Stimulated activated naive CD8-positive, alpha-beta T cell treated with anti-CD3 and anti-CD28 coated beads, Interleukin-15, Interleukin-2, amounts not matched to agents 100 ng/mL and 50 ng/mL, for 24 hours (primary cell): Measurements from ENCODE around the gene FAM13A.

Experiments
- H3K27ac Mint-ChIP-seq: one replicate; pipeline ENCODE4 v1.8.0; 2021; ENCODE audit warnings: mild to moderate bottlenecking, mixed read lengths
- H3K27me3 Mint-ChIP-seq: one replicate; pipeline ENCODE4 v1.8.0; 2021; ENCODE audit warnings: mixed read lengths
- H3K36me3 Mint-ChIP-seq: one replicate; pipeline ENCODE4 v1.8.0; 2021; ENCODE audit warnings: low read depth, mixed read lengths
- H3K4me1 Mint-ChIP-seq: one replicate; pipeline ENCODE4 v1.8.0; 2021; ENCODE audit warnings: low read depth, mixed read lengths
- H3K4me3 Mint-ChIP-seq: one replicate; pipeline ENCODE4 v1.8.0; 2021; ENCODE audit warnings: mild to moderate bottlenecking, mixed read lengths
- H3K9me3 Mint-ChIP-seq: one replicate; pipeline ENCODE4 v1.8.0; 2021; ENCODE audit warnings: mixed read lengths

The FAM13A gene

DNA sequence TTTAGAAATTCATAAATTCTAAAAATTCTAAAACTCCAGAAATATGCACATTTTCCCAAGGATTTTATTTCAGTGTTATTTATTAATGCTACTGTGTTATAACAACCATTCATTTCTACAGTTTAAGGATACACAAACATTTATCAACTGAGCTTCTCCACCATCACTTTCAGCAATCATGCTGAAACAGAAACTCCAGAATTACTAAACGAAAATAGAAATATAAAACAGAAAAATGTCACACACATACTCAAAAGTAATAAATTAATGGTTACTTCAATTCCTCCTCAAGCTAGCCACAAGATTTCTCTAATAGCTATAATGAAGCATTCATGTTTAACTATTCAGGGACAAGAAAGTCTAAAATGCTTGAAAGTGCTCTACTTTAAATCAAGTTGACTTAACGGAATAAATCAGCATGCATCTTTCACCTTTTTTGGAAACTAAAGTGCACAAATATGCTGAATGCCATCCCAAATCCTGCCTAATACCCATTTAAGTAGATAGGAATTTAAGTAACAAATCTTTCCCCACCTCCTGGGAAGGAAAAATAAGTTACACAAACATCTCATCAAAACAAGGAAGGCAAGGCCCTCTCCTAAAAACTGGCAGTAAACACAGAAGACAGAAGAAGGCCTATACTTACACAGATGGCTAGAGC is 563 bp downstream of the FAM13A start:
- Mint-ChIP-seq H3K4me3 (peak overlapping the region; percentile 47), H3K36me3 (no peaks in the 10 kb centered on the region), H3K9me3 (peaks cover 4% of the 10 kb centered on the region), H3K4me1 (peaks cover 17% of the 10 kb centered on the region), H3K27me3 (no peaks in the 10 kb centered on the region), H3K27ac (no peak overlapping the region)

GRCh38 chr4:89055157-89056080 is 1.6 kb downstream of the FAM13A start:
- Mint-ChIP-seq H3K27me3 (no peaks in the 10 kb centered on the region), H3K4me1 (peaks cover 17% of the 10 kb centered on the region), H3K4me3 (no peak overlapping the region), H3K36me3 (no peaks in the 10 kb centered on the region), H3K9me3 (peaks cover 3% of the 10 kb centered on the region), H3K27ac (no peak overlapping the region)

- H3K27me3 Mint-ChIP-seq = no peaks in the 10 kb centered on the region
- peaks cover 17% of the 10 kb centered on the region for H3K4me1 Mint-ChIP-seq
- H3K4me3 Mint-ChIP-seq = no peak overlapping the region
- H3K36me3 Mint-ChIP-seq = no peaks in the 10 kb centered on the region
- peaks cover 3% of the 10 kb centered on the region for H3K9me3 Mint-ChIP-seq
- no peak overlapping the region for H3K27ac Mint-ChIP-seq
These were observed 2.4 kb downstream of the FAM13A start for GRCh38 chr4:89054627-89055026.

GRCh38 chr4:89049853-89050252 is 7.1 kb downstream of the FAM13A start:
- Mint-ChIP-seq H3K27ac (no peak overlapping the region), H3K4me1 (no peaks in the 10 kb centered on the region), H3K4me3 (no peak overlapping the region), H3K27me3 (no peaks in the 10 kb centered on the region), H3K36me3 (no peaks in the 10 kb centered on the region), H3K9me3 (no peaks in the 10 kb centered on the region)

- H3K4me1 Mint-ChIP-seq = no peaks in the 10 kb centered on the region
- no peaks in the 10 kb centered on the region for H3K9me3 Mint-ChIP-seq
- peaks cover 3% of the 10 kb centered on the region for H3K27me3 Mint-ChIP-seq
- H3K4me3 Mint-ChIP-seq = no peak overlapping the region
- H3K27ac Mint-ChIP-seq = no peak overlapping the region
- H3K36me3 Mint-ChIP-seq = no peaks in the 10 kb centered on the region
These were observed 7.9 kb downstream of the FAM13A start for GRCh38 chr4:89048906-89049601.

DNA sequence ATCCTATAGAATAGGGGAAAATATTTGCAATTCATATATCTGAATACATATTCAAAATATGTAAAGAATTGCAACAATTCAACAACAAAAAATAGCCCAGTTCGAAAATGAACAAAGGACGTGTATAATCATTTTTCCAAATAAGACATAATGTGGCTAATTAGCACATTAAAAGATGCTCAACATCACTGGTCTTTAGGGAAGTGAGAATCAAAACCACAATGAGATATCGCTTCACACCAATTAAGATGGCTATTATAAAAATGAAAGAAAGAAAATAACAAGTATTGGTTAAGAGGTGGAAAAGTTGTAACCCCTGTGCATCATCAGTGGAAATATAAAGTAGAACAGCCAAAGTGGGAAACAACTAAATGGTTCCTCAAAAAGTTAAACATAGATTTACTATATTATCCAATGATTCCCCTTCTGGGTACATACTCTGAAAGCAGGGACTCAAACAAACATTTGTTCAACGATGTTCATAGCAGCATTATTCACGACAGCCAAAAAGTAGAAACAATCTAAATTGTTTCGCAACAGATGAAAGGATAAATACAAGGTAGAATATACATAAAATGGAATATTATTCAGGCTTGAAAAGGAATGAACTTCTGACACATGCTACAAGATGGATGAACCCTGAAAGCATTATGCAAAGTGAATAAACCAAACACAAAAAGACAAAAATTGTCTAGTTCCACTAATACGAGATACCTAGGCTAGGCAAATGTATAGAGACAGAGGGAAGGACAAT is 12.7 kb downstream of the FAM13A start:
- H3K4me3 Mint-ChIP-seq = no peak overlapping the region
- H3K4me1 Mint-ChIP-seq = no peaks in the 10 kb centered on the region
- H3K36me3 Mint-ChIP-seq = no peaks in the 10 kb centered on the region
- peaks cover 12% of the 10 kb centered on the region for H3K27me3 Mint-ChIP-seq
- H3K27ac Mint-ChIP-seq = no peak overlapping the region
- no peaks in the 10 kb centered on the region for H3K9me3 Mint-ChIP-seq

DNA sequence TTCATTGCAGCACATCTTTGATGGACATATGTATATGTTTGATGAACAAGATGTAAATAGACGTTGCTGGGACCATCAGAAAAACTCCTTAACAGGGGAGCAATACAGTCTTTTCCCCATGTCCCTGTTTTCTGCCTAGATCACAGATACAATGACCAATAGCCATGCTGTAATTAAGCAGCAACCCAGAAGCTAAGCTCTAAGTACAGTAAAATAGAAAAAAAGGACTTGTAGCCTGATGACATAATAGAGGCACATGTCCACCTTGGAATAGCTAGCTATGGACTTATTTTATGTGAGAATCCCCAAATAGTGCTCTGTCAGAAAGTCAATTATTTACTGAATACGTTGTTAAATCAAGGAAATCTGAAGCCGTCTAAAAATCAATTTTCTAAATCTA is 14.9 kb downstream of the FAM13A start:
- H3K27ac Mint-ChIP-seq = no peak overlapping the region
- H3K27me3 Mint-ChIP-seq = peaks cover 12% of the 10 kb centered on the region
- H3K4me3 Mint-ChIP-seq = no peak overlapping the region
- H3K9me3 Mint-ChIP-seq = peaks cover 6% of the 10 kb centered on the region
- H3K4me1 Mint-ChIP-seq = no peaks in the 10 kb centered on the region
- no peaks in the 10 kb centered on the region for H3K36me3 Mint-ChIP-seq

DNA sequence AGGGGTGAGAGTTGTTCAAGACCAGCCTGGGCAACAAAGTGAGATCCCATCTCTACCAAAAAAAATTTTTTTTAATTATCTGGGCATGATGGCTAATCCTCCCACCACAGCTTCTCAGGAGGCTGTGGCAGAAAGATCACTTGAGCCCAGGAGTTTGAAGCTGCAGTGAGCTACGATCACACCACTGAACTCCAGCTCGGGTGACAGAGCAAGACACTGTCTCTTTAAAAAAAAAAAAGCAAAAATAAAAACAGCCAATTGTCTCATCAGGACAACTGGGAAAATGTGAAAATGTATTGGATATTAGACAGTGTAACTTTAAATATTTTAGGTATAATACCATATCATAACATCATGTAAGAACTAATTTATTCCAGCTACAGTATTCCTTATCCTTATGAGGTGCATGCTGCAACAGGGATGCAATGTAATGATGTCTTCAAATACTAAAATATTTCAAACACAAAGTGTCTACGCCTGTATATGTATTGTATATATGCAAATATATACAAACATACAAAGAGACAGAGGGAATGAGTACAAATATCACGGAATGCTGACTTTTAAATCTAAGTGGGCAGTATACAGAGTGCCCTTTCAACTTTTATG is 17.2 kb downstream of the FAM13A start:
- Mint-ChIP-seq H3K4me1 (no peaks in the 10 kb centered on the region), H3K27ac (no peak overlapping the region)

GRCh38 chr4:89036535-89036934 is 20.4 kb downstream of the FAM13A start:
- Mint-ChIP-seq H3K4me3 (no peak overlapping the region), H3K36me3 (no peaks in the 10 kb centered on the region), H3K9me3 (peaks cover 21% of the 10 kb centered on the region), H3K27me3 (peaks cover 4% of the 10 kb centered on the region), H3K27ac (no peak overlapping the region), H3K4me1 (no peaks in the 10 kb centered on the region)

More for the DNA sequence above, 17.2 kb downstream of the FAM13A start:
- H3K27me3 Mint-ChIP-seq = peaks cover 12% of the 10 kb centered on the region
- H3K36me3 Mint-ChIP-seq = no peaks in the 10 kb centered on the region
- no peak overlapping the region for H3K4me3 Mint-ChIP-seq
- peaks cover 19% of the 10 kb centered on the region for H3K9me3 Mint-ChIP-seq

DNA sequence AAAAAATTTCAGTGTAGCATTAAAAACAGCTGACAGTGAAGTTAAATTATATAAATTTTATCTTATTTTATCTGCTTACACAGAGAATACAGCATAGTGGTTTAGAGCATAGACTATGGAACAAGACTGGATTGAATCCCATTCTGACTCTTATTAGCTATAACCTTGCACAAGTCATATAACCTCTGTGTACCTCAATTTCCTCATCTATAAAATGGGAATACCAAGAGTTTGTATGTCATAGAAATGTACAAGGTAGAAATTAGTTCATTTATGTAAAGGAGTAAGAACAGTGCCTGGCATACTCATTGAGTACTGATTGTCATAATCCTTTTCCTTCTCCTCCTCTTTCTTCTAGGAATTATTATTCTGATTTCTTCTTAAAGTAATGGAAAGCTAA is 25.7 kb downstream of the FAM13A start:
- no peaks in the 10 kb centered on the region for H3K4me1 Mint-ChIP-seq

GRCh38 chr4:89029591-89029990 is 27.4 kb downstream of the FAM13A start:
- Mint-ChIP-seq H3K27ac (no peak overlapping the region), H3K4me1 (no peaks in the 10 kb centered on the region), H3K4me3 (no peak overlapping the region), H3K27me3 (peaks cover 4% of the 10 kb centered on the region), H3K9me3 (no peaks in the 10 kb centered on the region), H3K36me3 (no peaks in the 10 kb centered on the region)

More for the DNA sequence above, 25.7 kb downstream of the FAM13A start:
- H3K9me3 Mint-ChIP-seq = peaks cover 14% of the 10 kb centered on the region
- peaks cover 4% of the 10 kb centered on the region for H3K27me3 Mint-ChIP-seq
- H3K4me3 Mint-ChIP-seq = no peak overlapping the region
- H3K27ac Mint-ChIP-seq = no peak overlapping the region
- no peaks in the 10 kb centered on the region for H3K36me3 Mint-ChIP-seq

GRCh38 chr4:89026542-89026941 is 30.4 kb downstream of the FAM13A start:
- Mint-ChIP-seq H3K27ac (no peak overlapping the region), H3K27me3 (no peaks in the 10 kb centered on the region), H3K4me3 (no peak overlapping the region), H3K9me3 (no peaks in the 10 kb centered on the region), H3K4me1 (no peaks in the 10 kb centered on the region), H3K36me3 (no peaks in the 10 kb centered on the region)

DNA sequence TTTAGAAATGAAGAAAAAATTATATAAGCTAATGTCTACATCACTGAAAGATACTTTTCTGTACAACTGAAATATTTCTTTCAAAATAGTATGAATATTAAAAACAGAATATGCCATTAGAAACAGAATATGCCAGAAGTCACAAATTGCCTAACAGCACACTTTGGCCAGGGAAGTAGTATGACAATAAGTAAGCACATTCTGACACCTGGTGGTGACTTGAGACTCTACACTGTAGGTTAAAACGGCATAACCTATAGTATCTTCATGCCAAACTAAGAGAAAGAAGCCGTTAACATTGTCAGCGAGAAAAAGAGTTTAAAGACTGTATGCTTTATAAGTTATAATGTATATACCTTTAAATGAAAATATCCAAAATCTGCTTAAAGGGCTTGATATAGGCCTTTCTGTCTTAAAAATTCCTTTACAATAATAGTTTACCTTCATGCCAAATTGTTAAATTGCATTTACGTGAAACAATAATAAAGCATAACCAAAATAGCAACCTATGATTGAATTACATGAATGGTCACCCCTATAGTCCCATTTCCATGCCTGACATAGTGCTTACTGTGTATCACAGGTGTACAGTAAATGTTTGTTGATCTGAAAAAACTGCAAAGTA is 32.8 kb downstream of the FAM13A start:
- no peaks in the 10 kb centered on the region for H3K27me3 Mint-ChIP-seq
- H3K4me1 Mint-ChIP-seq = no peaks in the 10 kb centered on the region
- no peaks in the 10 kb centered on the region for H3K36me3 Mint-ChIP-seq
- no peaks in the 10 kb centered on the region for H3K9me3 Mint-ChIP-seq
- no peak overlapping the region for H3K4me3 Mint-ChIP-seq
- no peak overlapping the region for H3K27ac Mint-ChIP-seq

DNA sequence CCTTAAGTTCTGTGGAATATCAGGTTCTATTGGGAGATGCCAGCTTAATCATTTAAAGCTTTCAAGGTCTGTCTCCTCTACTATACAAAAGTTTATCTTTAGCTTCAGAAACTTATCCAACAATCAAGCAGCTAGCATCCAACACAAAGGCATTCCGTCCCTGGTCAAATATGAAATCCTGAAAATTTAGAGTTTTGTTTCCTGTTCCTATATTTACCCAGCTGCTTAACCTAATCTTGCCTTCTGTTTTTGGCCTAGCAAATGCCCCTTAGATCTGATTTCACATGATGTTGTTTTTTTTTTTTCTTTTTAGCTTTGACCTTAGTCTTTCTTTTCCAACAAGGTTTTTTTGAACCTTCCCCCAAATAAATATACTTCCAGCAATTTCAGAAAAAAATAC is 33.8 kb downstream of the FAM13A start:
- no peaks in the 10 kb centered on the region for H3K36me3 Mint-ChIP-seq
- H3K9me3 Mint-ChIP-seq = no peaks in the 10 kb centered on the region
- H3K4me3 Mint-ChIP-seq = no peak overlapping the region
- H3K27me3 Mint-ChIP-seq = no peaks in the 10 kb centered on the region
- no peak overlapping the region for H3K27ac Mint-ChIP-seq
- H3K4me1 Mint-ChIP-seq = no peaks in the 10 kb centered on the region
